Measurements from ENCODE around the gene SFMBT2. TPM values are rescaled to one million over a fixed set of nuclear protein-coding genes. Genes with fewer than 3 reads are reported as not detected.

Gene SFMBT2
- total RNA-seq, 1 donor from 2014 or later, result 9.1 TPM

GRCh38 chr10:7243139-7243538 is 167.7 kb downstream of the SFMBT2 start:
- Mint-ChIP-seq H3K27me3 (no peaks in the 10 kb centered on the region), H3K4me1 (ENCODE audit: low read depth) (no peaks in the 10 kb centered on the region), H3K36me3 (ENCODE audit: insufficient read depth) (peaks cover 13% of the 10 kb centered on the region), H3K4me3 (ENCODE audit: low read depth) (no peak overlapping the region), H3K27ac (no peak overlapping the region), H3K9me3 (ENCODE audit: low read depth) (peaks cover 7% of the 10 kb centered on the region)
- DNase-seq (ENCODE audit: low spot score, unreplicated experiment), result no peak
- TF ChIP-seq CTCF (IDR thresholded peaks at IDR 0.05; ENCODE audit: unreplicated experiment), result no peak

GRCh38 chr10:7239312-7239985 is 171.4 kb downstream of the SFMBT2 start:
- TF ChIP-seq CTCF (IDR thresholded peaks at IDR 0.05; ENCODE audit: unreplicated experiment), result no peak
- peaks cover 2% of the 10 kb centered on the region for H3K4me1 Mint-ChIP-seq (ENCODE audit: low read depth)
- H3K27me3 Mint-ChIP-seq, result no peaks in the 10 kb centered on the region
- H3K9me3 Mint-ChIP-seq (ENCODE audit: low read depth), result peaks cover 18% of the 10 kb centered on the region
- H3K36me3 Mint-ChIP-seq (ENCODE audit: insufficient read depth), result peaks cover 13% of the 10 kb centered on the region
- DNase-seq (ENCODE audit: low spot score, unreplicated experiment), result no peak
- H3K27ac Mint-ChIP-seq, result no peak overlapping the region
- no peak overlapping the region for H3K4me3 Mint-ChIP-seq (ENCODE audit: low read depth)

- TF ChIP-seq CTCF (IDR thresholded peaks at IDR 0.05; ENCODE audit: unreplicated experiment), result no peak
- Mint-ChIP-seq H3K4me3 (ENCODE audit: low read depth) (no peak overlapping the region), H3K27me3 (no peaks in the 10 kb centered on the region), H3K9me3 (ENCODE audit: low read depth) (peaks cover 11% of the 10 kb centered on the region), H3K36me3 (ENCODE audit: insufficient read depth) (peaks cover 3% of the 10 kb centered on the region), H3K27ac (no peak overlapping the region), H3K4me1 (ENCODE audit: low read depth) (peaks cover 22% of the 10 kb centered on the region)
- DNase-seq (ENCODE audit: low spot score, unreplicated experiment), result no peak
These were observed 175.5 kb downstream of the SFMBT2 start for GRCh38 chr10:7235376-7235775.

- peak overlapping the region; percentile 73 for H3K27ac Mint-ChIP-seq
- no peaks in the 10 kb centered on the region for H3K36me3 Mint-ChIP-seq (ENCODE audit: insufficient read depth)
- no peaks in the 10 kb centered on the region for H3K27me3 Mint-ChIP-seq
These were observed 176.7 kb downstream of the SFMBT2 start for GRCh38 chr10:7234109-7234508.

More at GRCh38 chr10:7234109-7234508, 176.7 kb downstream of the SFMBT2 start:
- no peak for DNase-seq (ENCODE audit: low spot score, unreplicated experiment)
- Mint-ChIP-seq H3K4me1 (ENCODE audit: low read depth) (peaks cover 22% of the 10 kb centered on the region), H3K4me3 (ENCODE audit: low read depth) (no peak overlapping the region), H3K9me3 (ENCODE audit: low read depth) (peaks cover 11% of the 10 kb centered on the region)
- no peak for TF ChIP-seq CTCF (IDR thresholded peaks at IDR 0.05; ENCODE audit: unreplicated experiment)
